SU-DHL-6 (cell line): ENCODE results near the gene MAN2A2.
"Not testable (repeated sequence)": the region's sequence is repeated elsewhere in the genome, so short reads cannot be mapped to it uniquely, and the experiment has no call there.

Experiments used
- H2AFZ ChIP-seq: fragments of 200-600 bp; sonication (generic); 2 replicates; pipeline ENCODE4 v1.6.1; 2014; ENCODE audit warnings: low read depth, mild to moderate bottlenecking, moderate library complexity, mixed read lengths, antibody characterized with exemption, low read length; ENCODE audit not compliant: severe bottlenecking
- H3F3A ChIP-seq: fragments of 200-600 bp; shearing (Covaris generic); 2 replicates; pipeline ENCODE4 v1.6.0; 2016; ENCODE audit warnings: antibody characterized with exemption, mild to moderate bottlenecking; ENCODE audit not compliant: insufficient read depth
- H3K27ac ChIP-seq: fragments of 200-600 bp; sonication (generic); 2 replicates; pipeline ENCODE4 v1.5.1; 2016; ENCODE audit warnings: low read depth, mild to moderate bottlenecking, low read length, moderate library complexity, mixed read lengths
- H3K27me3 ChIP-seq: fragments of 200-600 bp; sonication (generic), shearing (Covaris generic); 2 replicates; pipeline ENCODE4 v1.6.0; 2014; ENCODE audit warnings: mild to moderate bottlenecking, low read length
- H3K36me3 ChIP-seq: fragments of 200-600 bp; sonication (generic); 2 replicates; pipeline ENCODE4 v1.6.1; 2014; ENCODE audit warnings: mild to moderate bottlenecking, low read length, mixed read lengths
- H3K4me2 ChIP-seq: fragments of 300-600, 200-600 bp; shearing (Covaris generic), sonication (generic); 2 replicates; pipeline ENCODE4 v1.6.0; 2014; ENCODE audit warnings: low read length, low read depth, mild to moderate bottlenecking; ENCODE audit not compliant: poor library complexity, severe bottlenecking
- H3K4me3 ChIP-seq: fragments of 200-600 bp; sonication (generic); 2 replicates; pipeline ENCODE4 v1.5.1; 2014; ENCODE audit warnings: antibody characterized with exemption, low read length, mild to moderate bottlenecking, mixed read lengths; ENCODE audit not compliant: insufficient read depth, poor library complexity, severe bottlenecking
- H3K79me2 ChIP-seq: fragments of 200-600 bp; sonication (generic); 2 replicates; pipeline ENCODE4 v1.6.1; 2014; ENCODE audit warnings: mild to moderate bottlenecking, low read length, moderate library complexity; ENCODE audit not compliant: insufficient read depth
- H3K9ac ChIP-seq: fragments of 200-600 bp; sonication (generic); 2 replicates; pipeline ENCODE4 v1.7.0; 2014; ENCODE audit warnings: mild to moderate bottlenecking, low read length
- H3K9me2 ChIP-seq: fragments of 200-600 bp; sonication (generic); replicated peaks from 2 replicates; pipeline ENCODE4 v1.6.1; 2014; ENCODE audit warnings: low read length; ENCODE audit not compliant: insufficient read depth
- H3K9me3 ChIP-seq: fragments of 200-600 bp; sonication (generic); 2 replicates; pipeline ENCODE4 v1.6.1; 2014; ENCODE audit warnings: low read length, mixed read lengths; ENCODE audit not compliant: insufficient read depth
- H4K20me1 ChIP-seq: fragments of 200-600 bp; sonication (generic); 2 replicates; pipeline ENCODE4 v1.6.1; 2014; ENCODE audit warnings: low read depth, mild to moderate bottlenecking, antibody characterized with exemption, low read length, moderate library complexity, mixed read lengths
- EZH2phosphoT487 ChIP-seq: fragments of 200-600 bp; sonication (generic), shearing (Covaris generic); conservative IDR thresholded peaks from 2 replicates; pipeline ENCODE4 v1.6.1; 2018; ENCODE audit warnings: mild to moderate bottlenecking, antibody characterized with exemption, low read length, moderate library complexity, mixed read lengths
- TF ChIP-seq, protein P1 (sequence below): fragments of 200-600 bp; sonication (generic); IDR thresholded peaks from one replicate; pipeline ENCODE4 v1.5.1; 2017; ENCODE audit warnings: antibody characterized with exemption, mild to moderate bottlenecking, low read length, moderate library complexity; ENCODE audit not compliant: insufficient read depth, poor library complexity, severe bottlenecking

The MAN2A2 gene

DNA sequence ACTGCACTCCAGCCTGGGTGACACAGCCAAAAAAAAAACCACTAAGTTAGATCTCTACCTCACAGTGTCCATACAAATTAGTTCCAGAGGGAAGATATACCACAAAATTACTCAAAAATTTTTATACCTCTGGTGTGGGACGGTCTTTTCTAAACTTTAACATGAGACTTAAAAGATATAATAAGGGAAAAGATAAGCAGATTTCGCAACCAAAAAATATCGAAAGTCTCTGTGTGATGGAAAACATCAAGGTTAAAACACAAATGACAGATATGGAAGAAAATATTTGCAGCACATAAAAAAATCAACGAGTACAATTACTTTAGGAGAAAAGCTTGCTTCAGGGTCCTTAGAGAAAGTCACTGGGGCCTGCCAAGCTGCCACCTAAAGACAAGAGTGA lies 18.8 kb downstream of the MAN2A2 start:
- H2AFZ ChIP-seq: no peak overlapping the region
- no peaks in the 10 kb centered on the region for H3K79me2 ChIP-seq
- TF ChIP-seq, protein P1, sequence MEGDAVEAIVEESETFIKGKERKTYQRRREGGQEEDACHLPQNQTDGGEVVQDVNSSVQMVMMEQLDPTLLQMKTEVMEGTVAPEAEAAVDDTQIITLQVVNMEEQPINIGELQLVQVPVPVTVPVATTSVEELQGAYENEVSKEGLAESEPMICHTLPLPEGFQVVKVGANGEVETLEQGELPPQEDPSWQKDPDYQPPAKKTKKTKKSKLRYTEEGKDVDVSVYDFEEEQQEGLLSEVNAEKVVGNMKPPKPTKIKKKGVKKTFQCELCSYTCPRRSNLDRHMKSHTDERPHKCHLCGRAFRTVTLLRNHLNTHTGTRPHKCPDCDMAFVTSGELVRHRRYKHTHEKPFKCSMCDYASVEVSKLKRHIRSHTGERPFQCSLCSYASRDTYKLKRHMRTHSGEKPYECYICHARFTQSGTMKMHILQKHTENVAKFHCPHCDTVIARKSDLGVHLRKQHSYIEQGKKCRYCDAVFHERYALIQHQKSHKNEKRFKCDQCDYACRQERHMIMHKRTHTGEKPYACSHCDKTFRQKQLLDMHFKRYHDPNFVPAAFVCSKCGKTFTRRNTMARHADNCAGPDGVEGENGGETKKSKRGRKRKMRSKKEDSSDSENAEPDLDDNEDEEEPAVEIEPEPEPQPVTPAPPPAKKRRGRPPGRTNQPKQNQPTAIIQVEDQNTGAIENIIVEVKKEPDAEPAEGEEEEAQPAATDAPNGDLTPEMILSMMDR: no peak
- TF ChIP-seq EZH2phosphoT487: no peak
- H3F3A ChIP-seq: no peaks in the 10 kb centered on the region
- H3K36me3 ChIP-seq: no peaks in the 10 kb centered on the region
- H3K4me3 ChIP-seq: no peak overlapping the region
- no peak overlapping the region for H3K4me2 ChIP-seq
- no peak overlapping the region for H3K9ac ChIP-seq
- H4K20me1 ChIP-seq: no peaks in the 10 kb centered on the region
- no peak overlapping the region for H3K27ac ChIP-seq
- H3K27me3 ChIP-seq: no peaks in the 10 kb centered on the region
- H3K9me3 ChIP-seq: no peaks in the 10 kb centered on the region
- no peaks in the 10 kb centered on the region for H3K9me2 ChIP-seq

DNA sequence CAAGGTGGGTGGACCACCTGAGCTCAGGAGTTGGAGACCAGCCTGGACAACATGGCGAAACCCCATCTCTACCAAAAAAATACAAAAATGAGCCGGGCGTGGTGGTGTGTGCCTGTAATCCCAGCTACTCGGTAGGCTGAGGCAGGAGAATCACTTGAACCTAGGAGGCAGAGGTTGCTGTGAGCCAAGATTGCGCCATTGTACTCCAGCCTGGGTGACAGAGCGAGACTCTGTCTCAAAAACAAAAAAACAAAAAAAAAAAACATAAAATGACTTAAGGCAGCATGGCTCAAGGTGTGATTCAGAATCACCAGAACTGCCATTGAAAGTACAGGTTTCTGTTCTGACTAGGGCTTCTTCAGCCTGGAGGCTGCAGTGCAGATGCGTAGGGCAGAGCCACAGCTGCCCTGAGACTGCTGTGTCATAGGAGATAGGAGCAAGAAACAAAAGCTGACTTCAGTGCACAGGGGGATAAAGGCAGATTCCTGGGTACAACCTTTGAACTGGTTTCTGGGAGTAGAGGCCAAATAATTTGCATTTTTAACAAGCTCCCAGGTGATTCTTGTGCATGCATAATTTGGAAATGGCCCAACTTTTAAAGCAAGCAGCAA lies 19.7 kb downstream of the MAN2A2 start:
- H3K9ac ChIP-seq, H3K9me2 ChIP-seq, H3K36me3 ChIP-seq, H3K79me2 ChIP-seq, H3K9me3 ChIP-seq, H4K20me1 ChIP-seq, H2AFZ ChIP-seq, H3F3A ChIP-seq, H3K4me2 ChIP-seq, H3K4me3 ChIP-seq, H3K27ac ChIP-seq, H3K27me3 ChIP-seq: not testable (repeated sequence)

DNA sequence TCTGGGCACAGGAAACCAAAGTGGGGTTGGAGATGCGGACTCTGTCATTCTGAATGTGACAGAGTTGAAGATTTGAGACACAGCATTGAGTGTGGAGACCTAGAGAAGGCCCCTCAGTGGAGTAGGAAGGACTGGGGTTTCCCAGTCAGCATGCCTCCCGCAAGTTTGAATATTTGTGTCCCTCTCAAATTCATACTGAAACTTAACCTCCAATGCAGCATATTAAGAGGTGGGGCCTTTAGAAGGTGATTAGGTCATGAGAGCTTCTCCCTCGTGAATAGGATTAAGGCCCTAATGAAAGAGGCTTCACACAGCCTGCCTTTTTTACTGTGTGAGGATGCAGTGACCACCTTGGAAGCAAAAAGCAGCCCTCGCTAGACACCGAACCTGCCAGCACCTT lies 21.3 kb downstream of the MAN2A2 start:
- no peaks in the 10 kb centered on the region for H3K9me3 ChIP-seq
- no peaks in the 10 kb centered on the region for H4K20me1 ChIP-seq
- no peaks in the 10 kb centered on the region for H3K9me2 ChIP-seq
- H3K27me3 ChIP-seq: no peaks in the 10 kb centered on the region
- H2AFZ ChIP-seq: no peak overlapping the region
- H3K9ac ChIP-seq: no peak overlapping the region
- H3K36me3 ChIP-seq: no peaks in the 10 kb centered on the region
- H3K27ac ChIP-seq: no peak overlapping the region
- TF ChIP-seq, protein P1: no peak
- TF ChIP-seq EZH2phosphoT487: no peak
- no peak overlapping the region for H3K4me3 ChIP-seq
- H3K79me2 ChIP-seq: no peaks in the 10 kb centered on the region
- peaks cover 9% of the 10 kb centered on the region; the same call in 1 of the 2 replicates for H3F3A ChIP-seq
- no peak overlapping the region for H3K4me2 ChIP-seq

GRCh38 chr15:90926766-90927165 lies 23.7 kb downstream of the MAN2A2 start:
- not testable (repeated sequence) for H3K9me3 ChIP-seq, H3K9me2 ChIP-seq, H3K36me3 ChIP-seq, H3K79me2 ChIP-seq, H3K4me2 ChIP-seq, H3K27me3 ChIP-seq, H3K27ac ChIP-seq, H3K9ac ChIP-seq, H2AFZ ChIP-seq, H3K4me3 ChIP-seq, H4K20me1 ChIP-seq
- H3F3A ChIP-seq: peaks cover 20% of the 10 kb centered on the region

DNA sequence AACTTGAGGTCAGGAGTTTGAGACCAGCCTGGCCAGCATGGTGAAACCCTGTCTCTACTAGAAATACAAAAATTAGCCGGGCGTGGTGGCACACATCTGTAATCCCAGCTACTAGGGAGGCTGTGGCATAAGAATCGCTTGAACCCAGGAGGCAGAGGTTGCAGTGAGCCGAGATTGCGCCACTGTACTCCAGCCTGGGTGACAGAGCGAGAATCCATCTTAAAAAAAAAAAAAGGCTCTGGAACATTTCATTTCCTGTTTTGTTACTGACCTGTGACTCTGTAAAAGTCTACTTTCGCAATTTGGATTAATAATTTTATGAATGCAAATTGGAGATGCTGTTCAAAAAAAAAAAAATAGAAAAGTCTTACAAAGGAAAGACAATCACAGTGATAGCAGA lies 25.0 kb downstream of the MAN2A2 start:
- H3K27me3 ChIP-seq, H3K4me3 ChIP-seq, H3K4me2 ChIP-seq, H3K36me3 ChIP-seq, H3K79me2 ChIP-seq, H4K20me1 ChIP-seq, H3K9ac ChIP-seq, H3K9me2 ChIP-seq, H2AFZ ChIP-seq, H3K9me3 ChIP-seq, H3K27ac ChIP-seq: not testable (repeated sequence)
- H3F3A ChIP-seq: peaks cover 20% of the 10 kb centered on the region
